RWPE1 (cell line): Measurements from ENCODE around the gene NHLRC4.

Source experiments
- CTCF ChIA-PET: fragments of 350-600 bp; sonication (Branson Sonifier 250); formaldehyde crosslinking; extraction: SDS; loops from one replicate; lab custom pipeline; 2021; lab: Yijun Ruan, JAX
- POLR2A ChIA-PET: fragments of 400-600 bp; formaldehyde crosslinking; extraction: SDS; loops from one replicate; lab custom pipeline; 2020; ENCODE audit warnings: antibody characterized with exemption; ENCODE audit not compliant: low non-redundant PET; lab: Yijun Ruan, JAX
- DNase-seq: peaks from one replicate; pipeline ENCODE4 v3.0.0; 2012; ENCODE audit warnings: low spot score
- H3K27ac ChIP-seq: fragments of 450-650 bp; 2 replicates; pipeline ENCODE4 v1.5.1; 2017
- CTCF ChIP-seq: fragments of 450-650 bp; conservative IDR thresholded peaks from 2 replicates; pipeline ENCODE4 v1.5.1; 2017; ENCODE audit warnings: low read depth, mild to moderate bottlenecking

Gene NHLRC4

GRCh38 chr16:521381-522210 is 45.2 kb upstream of the NHLRC4 start:
- TF ChIP-seq CTCF, result no peak
- POLR2A ChIA-PET, result no interaction called here
- CTCF ChIA-PET, result no interaction called here

GRCh38 chr16:522320-523096 is 44.3 kb upstream of the NHLRC4 start:
- no peak for TF ChIP-seq CTCF
- ChIA-PET POLR2A (no interaction called here), CTCF (interaction anchor here (0.5 kb wide), 1 partner anchor 8 kb away, joined by 3 read pairs; no protein-coding TSS in a partner anchor)
- H3K27ac ChIP-seq, result peak overlapping the region; percentile 96
- no peak for DNase-seq

More at GRCh38 chr16:521381-522210, 45.2 kb upstream of the NHLRC4 start:
- peak overlapping the region; percentile 96 for H3K27ac ChIP-seq
- DNase-seq, result no peak

GRCh38 chr16:523097-523741 is 43.6 kb upstream of the NHLRC4 start:
- POLR2A ChIA-PET, result interaction anchor here (0.7 kb wide), 1 partner anchor 245 kb away, joined by 3 read pairs; no protein-coding TSS in a partner anchor
- peak overlapping the region; percentile 96 for H3K27ac ChIP-seq
- DNase-seq, result no peak
- CTCF ChIA-PET, result interaction anchor here (0.5 kb wide), 2 partner anchors 9 to 83 kb away, joined by 3 to 4 read pairs; no protein-coding TSS in a partner anchor
- no peak for TF ChIP-seq CTCF

- CTCF ChIA-PET, result interaction anchor here (0.5 to 0.6 kb wide), 2 partner anchors 7 to 10 kb away, joined by 3 read pairs; no protein-coding TSS in a partner anchor
- POLR2A ChIA-PET, result no interaction called here
- peak overlapping the region; percentile 96 for H3K27ac ChIP-seq
- DNase-seq, result no peak
- TF ChIP-seq CTCF, result no peak
Observed at GRCh38 chr16:524274-525040, 42.3 kb upstream of the NHLRC4 start.

GRCh38 chr16:525123-525519 is 41.7 kb upstream of the NHLRC4 start:
- DNase-seq, result no peak
- H3K27ac ChIP-seq, result peak overlapping the region; percentile 96
- ChIA-PET CTCF (no interaction called here), POLR2A (no interaction called here)
- no peak for TF ChIP-seq CTCF
